ENCODE results near the gene TLR8.

TLR8 gene

GRCh38 chrX:12906046-12906761, at the start of gene TLR8:
Gene TLR8 (plus strand): TSS chrX:12906620. CDS start chrX:12906707, 87 bp downstream.
- DNase-seq = no peak

DNA sequence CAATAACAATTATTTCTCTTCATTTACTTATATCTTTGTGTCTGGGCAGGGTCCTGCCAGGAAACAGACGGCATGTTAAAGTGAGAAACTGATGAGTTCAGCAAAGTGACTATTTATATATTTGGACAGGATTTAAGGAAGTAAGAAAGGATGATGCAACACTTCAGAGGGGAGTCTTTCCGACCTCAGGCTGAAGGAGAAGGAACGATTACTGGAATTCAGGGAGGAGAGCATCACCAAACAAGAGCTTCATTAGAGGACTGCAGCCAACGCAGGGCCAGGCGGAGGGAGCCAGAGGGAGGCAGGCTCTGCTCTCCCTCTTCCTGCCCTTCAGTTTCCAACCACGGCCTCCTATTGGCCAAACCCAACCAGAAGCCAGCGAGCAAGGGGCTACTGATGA, 41.1 kb upstream of the TLR8 start:
- no peak for DNase-seq

- DNase-seq = no peak
Observed at GRCh38 chrX:12866451-12867377, 39.7 kb upstream of the TLR8 start, which contains the start of gene TLR7. Gene TLR7 (plus strand): TSS chrX:12867072. CDS start chrX:12867579, 507 bp downstream.

DNA sequence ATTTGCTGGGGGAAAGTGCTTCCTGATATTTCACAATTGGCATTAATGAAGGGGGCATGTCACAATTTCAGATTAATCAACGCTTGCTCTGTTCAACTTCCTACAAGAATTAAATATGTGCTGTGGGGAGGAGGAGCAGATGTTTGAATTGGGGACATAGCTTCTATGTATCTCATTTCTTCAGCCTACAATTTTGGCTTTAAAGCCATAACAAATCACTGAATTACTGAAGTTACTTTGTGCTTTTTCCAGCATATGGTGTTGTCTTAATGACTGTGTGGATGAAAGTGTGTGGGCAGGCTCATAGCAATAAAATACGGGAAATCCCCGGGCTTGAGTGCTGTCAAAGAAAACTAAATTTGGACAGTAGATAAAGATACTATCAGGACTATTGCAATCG, 38.7 kb upstream of the TLR8 start:
- DNase-seq = no peak

DNA sequence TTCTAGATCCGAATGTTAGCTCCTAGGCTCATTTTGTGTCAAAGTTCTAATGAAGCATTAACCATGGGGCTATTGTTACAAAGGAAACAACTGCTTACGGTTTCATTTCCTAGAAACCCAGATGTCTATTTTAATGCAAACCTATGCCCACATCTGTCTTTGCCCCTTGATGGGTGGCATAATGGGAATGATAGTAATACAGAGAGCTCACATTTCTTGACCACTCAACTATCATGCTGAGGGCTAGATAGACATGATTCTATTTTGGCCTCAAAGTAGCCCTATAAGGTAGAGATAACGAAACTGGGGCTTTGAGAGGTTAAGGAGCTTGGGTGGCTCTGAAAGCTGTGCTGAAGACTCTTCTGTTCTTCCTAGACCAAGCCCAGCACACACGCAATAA, 37.7 kb upstream of the TLR8 start:
- no peak for DNase-seq

DNA sequence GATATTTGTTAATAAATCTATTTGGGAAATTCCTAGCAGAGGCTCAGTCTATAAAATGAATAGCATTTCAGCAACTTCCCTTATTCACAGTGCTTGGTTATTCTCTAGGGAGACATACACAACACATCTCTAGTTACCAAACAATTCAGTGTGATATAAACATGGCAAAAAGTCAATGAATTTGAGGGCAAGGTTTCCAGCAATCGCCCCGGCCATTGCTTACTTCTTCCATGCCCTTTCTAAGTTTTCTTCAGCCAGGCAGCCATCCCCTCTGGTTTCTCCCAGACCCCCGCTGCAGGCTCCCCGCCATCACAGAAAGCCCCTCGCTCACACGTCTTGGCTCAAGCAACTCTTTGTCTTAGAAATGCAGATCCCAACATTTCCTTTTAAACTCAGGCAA, 35.2 kb upstream of the TLR8 start:
- no peak for DNase-seq

- DNase-seq = no peak
Observed at GRCh38 chrX:12872741-12873140, 33.7 kb upstream of the TLR8 start.

DNA sequence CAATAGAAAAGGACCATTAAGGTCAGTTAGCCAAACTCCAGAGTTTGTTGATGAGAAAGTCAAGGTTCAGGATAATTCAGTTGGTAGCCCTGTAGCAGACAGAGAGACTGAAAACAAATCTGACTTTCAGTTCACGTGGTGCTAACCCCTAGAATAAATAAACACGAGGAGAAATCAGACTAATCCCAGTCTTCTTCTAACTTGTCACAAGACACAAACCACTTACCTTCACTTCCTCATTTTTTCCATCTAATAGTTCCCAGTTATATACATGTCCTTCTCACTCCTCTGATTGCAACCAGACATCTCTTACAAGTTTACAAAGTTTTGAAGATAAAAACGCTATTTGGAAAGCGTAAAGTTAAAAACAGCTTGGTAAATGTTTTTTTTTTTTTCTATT, 31.8 kb upstream of the TLR8 start:
- no peak for DNase-seq

GRCh38 chrX:12877386-12877785, 29.0 kb upstream of the TLR8 start:
- no peak for DNase-seq

DNA sequence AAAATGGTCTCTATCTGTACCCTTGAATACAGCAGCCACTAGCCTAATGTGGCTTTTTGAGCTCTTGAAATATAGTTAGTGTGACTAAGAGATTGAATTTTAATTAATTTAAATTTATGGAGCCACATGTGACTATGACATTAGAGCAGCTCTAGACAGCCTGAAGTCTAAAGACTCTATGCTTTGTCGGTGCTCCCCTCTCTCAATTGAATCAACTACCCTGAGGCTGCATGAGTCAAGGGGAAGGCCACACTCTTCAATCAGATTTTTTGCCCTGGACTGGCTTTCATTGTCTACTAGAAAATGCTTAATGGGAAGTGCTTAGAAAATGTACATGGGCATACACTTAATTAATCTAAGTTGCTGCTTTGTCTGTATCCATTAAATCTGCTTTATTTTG, 27.9 kb upstream of the TLR8 start:
- no peak for DNase-seq

GRCh38 chrX:12881914-12882313, 24.5 kb upstream of the TLR8 start:
- DNase-seq = no peak

- DNase-seq = no peak
Observed at GRCh38 chrX:12885508-12885907, 20.9 kb upstream of the TLR8 start.

DNA sequence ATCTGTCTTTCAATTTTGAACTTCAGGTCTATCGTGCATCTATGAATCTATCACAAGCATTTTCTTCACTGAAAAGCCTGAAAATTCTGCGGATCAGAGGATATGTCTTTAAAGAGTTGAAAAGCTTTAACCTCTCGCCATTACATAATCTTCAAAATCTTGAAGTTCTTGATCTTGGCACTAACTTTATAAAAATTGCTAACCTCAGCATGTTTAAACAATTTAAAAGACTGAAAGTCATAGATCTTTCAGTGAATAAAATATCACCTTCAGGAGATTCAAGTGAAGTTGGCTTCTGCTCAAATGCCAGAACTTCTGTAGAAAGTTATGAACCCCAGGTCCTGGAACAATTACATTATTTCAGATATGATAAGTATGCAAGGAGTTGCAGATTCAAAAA, 19.9 kb upstream of the TLR8 start:
- DNase-seq = no peak

- no peak for DNase-seq
Observed at GRCh38 chrX:12887141-12887540, 19.3 kb upstream of the TLR8 start.

- DNase-seq = no peak
Observed at GRCh38 chrX:12887767-12888166, 18.7 kb upstream of the TLR8 start.

GRCh38 chrX:12890467-12890866, 16.0 kb upstream of the TLR8 start:
- peak in 1 of 2 donors; percentile 42 for DNase-seq

DNA sequence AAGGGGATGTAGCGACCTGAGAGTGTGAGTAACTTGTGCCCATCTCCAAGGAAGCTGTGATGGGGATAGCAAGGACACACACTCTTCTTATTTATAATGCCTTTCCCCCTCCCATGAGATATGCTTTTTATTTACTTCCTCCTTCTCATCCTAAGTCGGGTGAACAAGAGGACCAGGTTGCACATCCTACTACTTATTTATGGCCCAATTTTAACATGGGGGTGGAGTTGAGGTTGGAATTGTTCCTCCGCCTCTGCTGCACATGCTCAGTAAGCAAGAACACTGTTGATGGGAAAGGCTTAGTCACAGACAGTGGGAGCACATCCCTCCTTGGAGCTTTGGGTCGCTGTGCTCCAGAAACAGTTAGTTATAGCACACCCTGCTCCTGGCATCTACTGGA, 15.2 kb upstream of the TLR8 start:
- no peak for DNase-seq

- no peak for DNase-seq
Observed at GRCh38 chrX:12891915-12892506, 14.4 kb upstream of the TLR8 start.

- no peak for DNase-seq
Observed at GRCh38 chrX:12892716-12893115, 13.7 kb upstream of the TLR8 start.

DNA sequence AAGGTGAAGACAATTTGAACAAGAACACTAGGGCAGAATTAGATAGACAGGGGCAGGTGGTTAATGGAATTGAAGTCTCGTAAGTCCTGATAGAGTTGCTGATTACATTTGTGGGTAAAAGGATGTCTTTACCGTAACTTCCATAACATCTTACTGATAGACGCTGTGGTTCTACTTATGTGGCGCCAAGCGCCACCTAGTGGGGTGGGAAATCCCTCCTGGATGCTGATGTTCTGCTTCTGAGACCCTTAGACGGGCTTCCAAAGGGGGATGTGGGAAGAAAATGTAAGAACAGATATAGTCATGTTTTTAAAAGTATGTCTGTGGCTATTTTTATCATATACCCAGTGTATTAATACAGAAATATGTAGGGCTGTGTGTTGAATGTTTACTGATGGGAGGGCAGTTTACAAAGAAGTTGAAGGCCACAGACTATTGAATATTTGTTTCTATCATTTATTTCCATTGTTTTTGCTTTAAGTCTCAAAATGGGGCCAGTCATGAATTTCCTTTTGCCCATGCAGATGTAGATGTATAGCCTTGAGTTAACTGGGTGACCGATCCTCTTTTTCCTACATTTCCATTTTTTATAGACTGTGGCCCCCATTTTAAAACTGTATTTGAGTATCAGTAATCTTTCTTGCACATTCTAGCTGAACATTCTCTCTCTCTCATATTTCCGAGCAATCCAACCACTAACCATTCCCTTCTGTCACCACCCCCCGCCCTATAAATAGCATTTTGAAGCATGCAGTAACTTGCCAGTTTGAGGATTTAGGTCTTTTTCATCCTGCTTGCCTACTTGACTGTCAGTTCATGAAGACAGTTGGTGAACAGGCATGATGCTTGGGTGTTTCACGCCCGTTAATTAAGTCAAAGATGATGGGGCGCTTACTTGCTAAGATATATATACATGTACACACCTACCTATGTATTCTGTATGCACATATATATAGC, 12.1 kb upstream of the TLR8 start:
- DNase-seq = peak in 1 of 2 donors; percentile 36

DNA sequence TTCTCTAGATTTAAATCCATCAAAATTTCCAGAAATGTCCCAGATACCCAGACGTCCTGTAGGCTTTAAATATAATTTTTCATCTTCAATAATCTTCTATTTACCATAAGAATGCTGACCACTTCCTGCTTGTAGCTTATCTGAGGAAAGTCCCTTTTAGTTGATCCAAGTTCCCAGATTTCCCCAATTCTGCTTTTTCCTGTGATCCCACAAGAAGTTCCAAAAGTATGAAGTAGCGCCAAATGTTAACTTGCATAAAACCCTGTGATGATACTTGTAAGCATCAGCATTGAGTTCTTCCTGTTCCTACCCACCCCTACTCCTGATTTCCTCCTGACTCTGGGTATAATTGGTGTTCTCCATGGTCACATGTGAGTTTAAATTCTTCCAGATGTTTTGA, 10.6 kb upstream of the TLR8 start:
- DNase-seq = no peak

DNA sequence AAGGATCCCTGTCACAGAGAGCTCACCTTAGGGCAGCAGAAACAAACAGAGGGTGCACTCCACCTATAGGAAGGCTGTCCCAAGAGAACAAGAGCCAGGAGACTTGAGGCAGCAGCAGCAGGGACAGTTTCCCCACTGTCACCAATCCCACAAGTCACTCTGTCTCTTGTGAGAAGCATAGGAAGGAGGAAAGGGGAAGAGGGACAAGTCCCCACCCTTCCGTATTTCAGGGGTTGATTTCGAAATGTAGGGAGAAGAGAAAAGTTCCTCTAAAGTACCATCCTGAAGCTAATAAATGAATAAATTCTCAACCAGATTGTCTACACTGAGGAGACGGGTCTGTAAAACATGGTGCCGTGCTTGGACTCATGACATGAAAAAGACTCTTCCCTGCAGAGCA, 9.5 kb upstream of the TLR8 start:
- DNase-seq = no peak

GRCh38 chrX:12898073-12898472, 8.3 kb upstream of the TLR8 start:
- no peak for DNase-seq

All from bone marrow (tissue), 2 donors.